HG03039 (cell line): ENCODE results near the gene SLC5A4.
"Not testable (repeated sequence)": the region's sequence is repeated elsewhere in the genome, so short reads cannot be mapped to it uniquely, and the experiment has no call there.

Experiments
- ATAC-seq: cut with Tn5 transposase; IDR thresholded peaks from one replicate; pipeline ENCODE4 v1.9.1; 2021; ENCODE audit warnings: mild to moderate bottlenecking, moderate library complexity; ENCODE audit not compliant: unreplicated experiment

Gene SLC5A4

DNA sequence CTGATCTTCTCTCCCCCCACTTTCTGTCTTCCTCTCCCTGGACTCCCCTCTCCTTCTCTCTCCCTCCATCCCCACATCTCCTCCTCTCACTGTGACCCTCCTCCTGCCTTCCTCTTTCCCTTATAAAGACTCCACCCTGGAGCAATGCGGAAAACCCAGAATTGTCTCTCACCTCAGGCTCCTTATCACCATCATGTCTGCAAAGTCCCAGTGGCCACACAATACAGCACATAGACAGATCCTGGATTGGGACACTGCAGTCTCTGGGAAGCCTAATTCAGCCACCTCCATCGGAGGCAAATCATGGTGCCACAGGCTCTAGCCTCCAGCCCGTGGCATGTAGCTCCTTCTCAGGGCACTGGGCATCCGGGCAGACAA is 53.0 kb downstream of the SLC5A4 start:
- ATAC-seq: no peak

DNA sequence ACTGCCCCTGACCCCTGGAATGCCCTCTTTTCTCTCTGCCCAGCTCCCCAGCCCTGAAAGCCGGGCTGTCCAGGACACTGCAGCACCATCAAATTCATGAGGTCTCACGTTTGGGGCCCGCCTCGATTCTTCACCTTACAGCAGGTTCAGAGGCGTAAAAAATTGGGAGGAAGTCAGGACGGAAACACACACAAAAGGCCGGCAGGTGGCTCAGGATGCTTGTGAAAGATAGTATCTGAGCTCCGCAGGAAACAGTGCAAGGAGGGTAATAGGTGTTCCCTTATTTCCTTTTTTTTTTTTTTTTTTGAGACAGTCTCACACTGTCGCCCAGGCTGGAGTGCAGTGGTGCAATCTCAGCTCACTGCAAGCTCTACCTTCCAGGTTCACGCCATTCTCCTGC is 54.4 kb downstream of the SLC5A4 start:
- no peak for ATAC-seq

DNA sequence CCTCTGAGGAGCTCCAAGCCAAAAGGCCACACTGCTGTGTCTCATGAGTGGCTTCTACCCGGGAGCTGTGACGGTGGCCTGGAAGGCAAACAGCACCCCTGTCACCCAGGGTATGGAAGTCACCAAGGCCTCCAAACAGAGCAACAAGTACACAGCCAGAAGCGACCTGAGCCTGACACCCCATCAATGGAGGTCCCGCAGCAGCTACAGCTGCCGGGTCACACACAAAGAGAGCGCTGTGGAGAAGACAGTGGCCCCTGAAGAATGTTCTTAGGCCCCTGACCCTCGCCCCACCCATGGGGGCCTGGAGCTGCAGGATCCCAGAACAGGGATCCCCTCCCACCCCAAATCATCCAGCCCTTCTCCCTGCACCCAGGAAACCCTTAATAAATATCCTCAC is 55.2 kb downstream of the SLC5A4 start:
- ATAC-seq: no peak

DNA sequence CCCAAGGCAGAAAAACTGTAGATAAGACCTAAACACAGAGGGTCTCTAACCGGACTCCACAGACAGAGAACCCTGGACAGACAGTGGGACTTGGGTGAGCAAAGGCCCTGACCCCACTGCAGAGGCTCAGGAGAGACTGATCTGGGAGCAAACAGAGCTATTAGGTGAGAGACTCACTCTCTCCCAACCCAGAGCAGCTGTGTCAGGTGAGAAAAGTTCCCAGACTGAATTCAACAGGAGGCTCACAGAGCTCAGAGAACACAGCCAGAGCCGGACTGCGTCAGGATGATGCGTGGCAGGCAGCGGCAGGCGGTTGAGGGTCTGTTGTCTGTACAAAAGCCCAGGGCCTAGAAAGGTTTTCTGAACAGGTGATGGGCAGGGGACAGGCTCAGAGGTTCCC is 55.8 kb downstream of the SLC5A4 start:
- no peak for ATAC-seq

DNA sequence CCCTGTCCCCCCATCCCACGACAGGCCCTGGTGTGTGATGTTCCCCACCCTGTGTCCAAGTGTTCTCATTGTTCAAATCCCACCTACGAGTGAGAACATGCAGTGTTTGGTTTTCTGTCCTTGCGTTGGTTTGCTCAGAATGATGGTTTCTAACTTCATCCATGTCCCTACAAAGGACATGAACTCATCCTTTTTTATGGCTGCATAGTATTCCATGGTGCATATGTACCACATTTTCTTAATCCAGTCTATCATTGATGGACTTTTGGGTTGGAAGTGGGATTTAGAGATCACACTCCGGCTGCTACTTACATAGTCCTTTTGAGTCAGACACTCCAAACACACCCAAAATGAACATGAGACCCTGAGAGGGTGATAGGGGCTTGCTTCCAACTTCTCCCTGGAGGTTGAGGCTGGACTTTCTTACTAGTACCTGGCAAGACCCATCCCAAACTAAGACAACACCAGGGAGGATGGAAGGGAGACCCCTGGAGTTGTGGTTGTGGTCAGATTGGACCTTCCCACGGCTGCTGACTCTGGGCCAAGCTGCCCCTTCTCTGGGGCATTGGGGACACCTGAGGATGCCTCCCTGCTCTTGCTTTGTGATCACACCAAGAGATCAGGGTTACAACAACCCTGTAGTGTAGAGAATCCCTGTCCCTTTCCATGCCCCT is 57.5 kb downstream of the SLC5A4 start:
- not testable (repeated sequence) for ATAC-seq

DNA sequence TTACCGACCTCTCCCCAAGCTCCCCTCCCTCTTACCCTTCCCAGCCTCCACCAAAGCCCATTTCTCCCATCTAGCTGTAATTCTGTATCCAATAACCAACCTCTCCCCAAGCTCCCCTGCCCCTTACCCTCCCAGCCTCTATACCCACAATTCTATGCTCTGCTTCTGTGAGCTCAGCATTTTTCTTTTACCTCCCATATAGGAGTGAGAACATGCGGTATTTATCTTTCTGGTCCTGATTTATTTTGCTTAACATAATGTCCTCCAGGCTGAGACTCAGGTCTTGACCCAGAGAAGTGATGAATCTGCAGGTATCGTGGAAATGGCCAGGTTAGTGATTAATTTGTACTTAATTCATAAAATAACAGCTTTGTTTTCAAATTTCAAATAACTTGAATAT is 59.2 kb downstream of the SLC5A4 start:
- not testable (repeated sequence) for ATAC-seq

DNA sequence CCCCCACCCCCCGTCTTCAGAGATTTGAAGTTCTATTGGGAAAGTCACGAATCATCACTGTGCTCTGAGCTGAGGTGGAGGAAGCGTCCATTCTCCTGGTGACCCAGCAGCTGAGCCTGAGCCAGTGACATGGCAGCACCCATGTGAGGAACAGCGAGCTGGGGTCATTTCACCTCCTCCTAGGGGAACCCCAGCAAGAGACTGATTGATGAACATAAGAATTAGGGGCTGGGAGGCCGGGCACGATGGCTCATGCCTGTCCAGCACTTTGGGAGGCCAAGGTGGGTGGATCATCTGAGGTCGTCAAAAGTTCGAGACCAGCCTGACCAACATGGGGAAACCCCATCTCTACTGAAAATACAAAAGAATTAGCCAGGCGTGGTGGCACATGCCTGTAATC is 61.8 kb downstream of the SLC5A4 start:
- not testable (repeated sequence) for ATAC-seq

DNA sequence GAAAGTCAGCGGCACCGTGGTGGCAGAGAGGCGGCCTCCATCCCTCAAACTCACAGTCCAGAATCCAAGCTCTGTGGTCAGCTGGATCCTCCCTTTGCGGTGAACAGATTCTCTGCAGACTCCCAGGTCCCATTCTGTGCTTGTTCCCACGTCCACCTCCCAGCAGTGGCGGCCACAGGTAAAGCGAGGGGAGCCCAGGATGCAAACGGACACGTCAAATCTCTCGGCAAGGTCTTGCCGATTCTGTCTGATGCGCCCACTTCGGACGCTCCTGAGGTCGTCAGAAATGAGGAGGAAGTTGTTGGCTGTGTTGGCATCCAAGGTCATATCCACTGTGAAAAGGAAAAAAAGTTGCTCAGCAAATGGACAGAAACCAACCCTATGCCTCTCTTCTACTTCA is 64.1 kb downstream of the SLC5A4 start:
- ATAC-seq: not testable (repeated sequence)

DNA sequence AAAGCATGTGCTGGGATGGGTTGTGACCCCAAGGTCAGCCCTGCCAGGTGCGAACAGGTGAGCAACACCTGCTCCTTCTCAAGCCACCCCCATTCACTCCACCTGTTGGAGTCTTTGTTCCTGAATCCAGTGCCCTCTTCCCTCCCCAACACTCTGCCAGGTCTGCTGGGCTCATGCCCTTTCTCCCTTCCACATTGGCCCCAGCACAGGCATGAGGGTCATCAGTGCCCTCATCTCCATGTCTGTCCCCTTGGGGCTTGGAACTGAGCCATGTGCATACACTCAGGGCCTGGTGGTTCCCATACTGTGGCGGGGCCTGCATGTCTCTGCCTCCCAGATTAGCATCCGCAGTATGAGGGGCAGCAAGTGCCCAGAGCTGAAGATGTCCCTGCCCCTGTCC is 69.3 kb downstream of the SLC5A4 start:
- no peak for ATAC-seq

DNA sequence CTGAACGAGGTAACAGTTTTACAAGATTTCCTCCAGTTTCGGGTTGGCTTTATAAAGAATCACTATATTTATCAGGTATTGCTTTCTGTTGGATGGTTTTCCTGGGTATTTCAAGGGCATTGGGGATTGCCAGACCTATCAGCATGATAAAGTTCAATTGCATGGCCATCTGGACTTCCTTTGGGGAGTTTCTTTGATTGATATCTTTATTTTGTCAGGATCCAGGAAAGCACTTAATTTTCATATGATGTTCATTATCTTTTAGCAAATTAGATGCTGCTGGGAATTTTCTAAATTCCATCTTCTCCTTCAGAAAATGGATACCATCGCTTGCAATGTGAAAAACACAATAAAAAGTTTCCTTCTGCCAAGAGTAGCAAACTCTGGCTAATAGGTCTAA is 71.5 kb downstream of the SLC5A4 start:
- no peak for ATAC-seq

DNA sequence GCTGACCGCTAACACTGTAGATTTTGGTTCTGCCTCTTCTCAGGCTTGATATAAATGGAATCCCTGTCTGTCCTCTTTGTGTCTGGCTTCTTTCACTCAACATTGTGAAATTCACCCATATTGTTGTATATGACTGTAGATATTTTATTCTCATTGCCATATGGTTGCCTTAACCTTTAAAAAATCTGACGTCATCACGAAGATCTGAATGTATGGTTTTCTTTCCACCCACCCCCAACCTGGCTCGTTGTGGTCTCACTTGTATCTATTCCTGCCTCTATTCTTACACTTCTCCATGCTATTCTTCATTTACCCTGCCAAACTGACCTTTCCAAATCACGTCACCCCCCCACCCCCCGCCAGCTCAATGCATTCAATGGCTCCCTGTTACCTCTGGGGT is 74.1 kb downstream of the SLC5A4 start:
- no peak for ATAC-seq

DNA sequence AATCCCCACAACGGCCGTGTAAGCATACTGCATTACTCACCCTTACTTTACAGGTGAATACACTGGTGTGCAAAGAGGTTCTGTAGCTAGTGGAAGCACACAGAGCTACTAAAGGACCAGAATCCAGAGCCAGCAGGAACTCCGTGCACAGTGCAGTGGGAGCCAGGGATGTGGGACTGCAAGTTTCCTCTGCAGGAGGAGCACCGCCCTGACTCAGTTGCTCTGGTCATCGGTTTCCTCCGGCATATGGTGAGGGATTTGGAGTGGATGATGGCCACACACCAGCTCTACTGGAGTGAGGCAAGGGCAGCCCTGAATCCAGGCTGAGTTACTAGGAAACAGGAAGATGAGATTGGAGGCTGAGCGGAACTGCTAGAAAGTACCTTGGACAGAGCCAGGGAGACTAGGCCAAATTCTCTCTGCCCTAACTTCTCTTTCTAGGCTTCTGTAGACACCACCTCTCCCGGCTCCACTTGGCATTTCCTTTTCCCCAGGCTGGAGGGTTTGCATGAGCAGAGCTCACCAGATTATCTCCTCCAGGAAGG is 77.9 kb downstream of the SLC5A4 start:
- no peak for ATAC-seq

DNA sequence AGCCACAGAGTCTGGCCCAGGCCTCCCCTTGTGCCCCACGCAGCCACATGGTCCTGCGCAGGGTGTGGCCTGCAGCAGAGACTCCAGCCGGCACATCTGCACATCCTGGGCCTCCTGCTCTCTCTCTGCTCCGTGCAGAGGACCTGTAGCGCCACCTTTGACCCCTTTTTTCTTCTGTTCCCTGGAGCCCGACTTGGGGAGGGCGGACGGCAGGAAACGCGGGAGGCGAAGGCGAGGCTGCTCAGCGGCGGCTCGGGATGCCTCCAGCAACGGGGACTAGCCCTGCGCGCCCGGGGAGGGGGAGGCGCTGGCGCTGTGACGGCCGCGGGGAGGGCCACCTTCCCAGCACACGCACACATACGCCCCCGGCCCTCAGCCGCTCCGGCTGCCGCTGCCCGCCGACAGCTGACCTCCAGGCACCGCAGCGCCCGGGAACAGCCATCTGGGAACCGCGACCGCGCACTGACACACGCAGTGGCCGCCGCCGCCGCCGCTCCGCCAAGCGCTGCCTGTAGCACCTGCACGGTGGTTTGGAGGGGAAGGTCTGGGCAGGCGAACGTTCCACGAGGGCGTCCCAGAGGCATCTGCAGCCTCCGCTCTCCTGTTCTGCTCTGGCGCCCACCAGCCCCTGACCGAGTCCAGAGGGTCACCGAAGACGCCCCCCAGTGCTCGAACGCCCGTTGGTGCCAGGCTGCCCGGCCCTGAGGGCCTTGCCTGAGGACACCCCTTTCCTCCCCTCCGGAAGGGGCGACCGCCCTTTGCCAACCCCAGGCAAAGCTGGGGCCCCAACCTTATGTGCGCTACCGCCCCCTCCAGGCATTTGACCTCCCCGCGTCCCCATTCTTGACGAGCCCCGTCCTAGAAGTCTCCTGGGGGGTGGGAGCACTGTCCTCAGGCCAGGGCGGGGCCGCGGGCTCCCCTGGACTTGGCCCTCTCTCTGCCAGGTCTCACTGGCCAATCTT is 79.2 kb downstream of the SLC5A4 start:
- ATAC-seq: no peak

DNA sequence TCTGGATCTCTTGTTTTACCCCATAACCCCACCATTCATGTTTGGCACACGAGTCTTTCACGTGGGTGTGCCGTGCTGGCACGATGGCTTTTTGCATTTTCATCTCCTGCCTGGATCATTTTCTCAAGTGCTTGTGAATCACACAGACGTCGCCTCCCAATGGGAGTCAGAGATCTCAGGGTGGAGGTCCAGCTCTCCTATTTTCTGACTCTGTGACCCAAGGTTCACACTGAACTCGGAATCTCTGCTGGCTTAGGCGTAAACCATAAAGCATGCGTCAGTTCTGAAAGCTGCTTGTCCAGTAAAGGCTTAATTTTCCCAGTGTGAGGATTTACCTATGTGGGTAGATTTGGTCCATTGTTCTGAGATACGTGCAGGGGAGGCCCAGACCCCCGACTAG is 80.0 kb downstream of the SLC5A4 start:
- no peak for ATAC-seq
